ENCODE data around the gene KRTAP4-16.
"Not testable (repeated sequence)": the region's sequence is repeated elsewhere in the genome, so short reads cannot be mapped to it uniquely, and the experiment has no call there.

- TF ChIP-seq CTCF (IDR thresholded peaks at IDR 0.05); TP53 (CRISPR knock-in tag; IDR thresholded peaks at IDR 0.05); ELK1 (IDR thresholded peaks at IDR 0.05; ENCODE audit: low read depth, low read length): not testable (repeated sequence)
Observed at GRCh38 chr17:41119696-41120690, 18.0 kb upstream of the KRTAP4-16 start.

Data from A549 (cell line).